Urinary bladder (tissue), 4 donors: ENCODE measurements around the gene ADARB2. TPM values are rescaled to one million over a fixed set of nuclear protein-coding genes. Genes with fewer than 3 reads are reported as not detected.
"Not testable (repeated sequence)": the region's sequence is repeated elsewhere in the genome, so short reads cannot be mapped to it uniquely, and the experiment has no call there.

Source experiments
- DNase-seq: peaks from one replicate; pipeline ENCODE4 v3.0.0-alpha.2; 2015; ENCODE audit errors: extremely low spot score
- H3K27ac ChIP-seq: one replicate; pipeline ENCODE4 v1.5.1; 2013; ENCODE audit warnings: low read depth, mild to moderate bottlenecking, moderate library complexity
- H3K36me3 ChIP-seq: one replicate; pipeline ENCODE4 v1.6.1; 2013; ENCODE audit warnings: mild to moderate bottlenecking, moderate library complexity; ENCODE audit not compliant: insufficient read depth
- H3K4me1 ChIP-seq: one replicate; pipeline ENCODE4 v1.6.1; 2013; ENCODE audit warnings: mild to moderate bottlenecking, moderate library complexity; ENCODE audit not compliant: insufficient read depth
- H3K4me3 ChIP-seq: one replicate; pipeline ENCODE4 v1.5.1; 2013; ENCODE audit warnings: low read depth, low read length
- whole genome bisulfite sequencing: extraction: QIAGEN DNeasy Blood & Tissue Kit; methylation state at CpG from one replicate; pipeline ENCODE4 v1.1.7; 2013; 5-methylcytosine and 5-hydroxymethylcytosine counted together
- polyA plus RNA-seq: library from polyadenylated mRNA; stranded (reverse); fragments of 200-250 nt; gene quantifications from one replicate; pipeline ENCODE4 v1.2.3, GENCODE V29; 2013
- total RNA-seq: library from RNA; depleted of rRNA; stranded (reverse); fragments of >200 nt; gene quantifications from one replicate; pipeline ENCODE4 v1.2.3, GENCODE V29; 2014
- donor health status: healthy with polysubstance abuse.
- donor health status: healthy.

The ADARB2 gene
- total and polyA plus RNA-seq, 2 donors, result 0.26 to 1.0 TPM

DNA sequence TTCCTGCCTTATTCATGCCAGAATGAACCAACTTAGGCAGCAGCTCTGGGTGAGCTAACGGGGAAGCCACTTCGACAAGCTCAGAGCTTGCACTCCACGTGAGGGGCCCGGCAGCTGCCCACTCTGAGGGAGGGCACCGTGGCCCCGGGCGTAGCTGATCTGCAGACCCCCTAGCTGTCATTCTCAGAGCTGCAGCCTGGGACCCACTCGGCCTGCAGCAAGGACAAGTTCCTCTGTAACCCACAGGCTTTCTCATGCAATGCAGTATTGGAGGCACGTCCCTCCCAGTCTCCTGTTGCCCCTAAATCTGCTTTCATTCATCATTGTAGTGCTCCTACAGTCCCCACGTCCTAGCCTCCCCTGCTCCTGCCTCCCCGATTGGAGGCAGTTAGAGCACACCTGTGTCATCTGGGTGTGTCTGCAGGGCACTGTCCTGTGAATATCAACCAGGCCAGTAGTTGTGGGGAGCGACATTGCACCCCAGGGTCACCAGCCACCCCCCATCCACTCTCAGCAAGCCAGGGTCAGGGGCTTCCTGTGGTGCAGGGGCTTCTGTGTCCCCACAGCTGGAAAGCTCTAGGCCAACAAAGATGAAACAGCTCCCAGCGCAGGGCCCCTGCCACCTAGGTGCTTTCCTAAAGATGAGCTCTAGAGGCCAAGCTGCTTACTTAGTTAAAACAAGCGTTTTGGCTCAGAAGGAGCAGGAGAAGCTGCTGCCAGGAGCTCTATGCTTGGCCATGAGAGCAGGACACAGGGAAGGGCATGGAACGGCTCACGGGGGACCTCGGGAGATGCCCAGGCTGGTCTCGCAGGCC lies 333.6 kb downstream of the ADARB2 start:
- Histone ChIP-seq H3K4me3 (no peak overlapping the region), H3K36me3 (no peaks in the 10 kb centered on the region), H3K27ac (no peak overlapping the region), H3K4me1 (no peaks in the 10 kb centered on the region)
- WGBS, result 76% methylated on average over 18 of the region's 18 CpGs
- no peak for DNase-seq

DNA sequence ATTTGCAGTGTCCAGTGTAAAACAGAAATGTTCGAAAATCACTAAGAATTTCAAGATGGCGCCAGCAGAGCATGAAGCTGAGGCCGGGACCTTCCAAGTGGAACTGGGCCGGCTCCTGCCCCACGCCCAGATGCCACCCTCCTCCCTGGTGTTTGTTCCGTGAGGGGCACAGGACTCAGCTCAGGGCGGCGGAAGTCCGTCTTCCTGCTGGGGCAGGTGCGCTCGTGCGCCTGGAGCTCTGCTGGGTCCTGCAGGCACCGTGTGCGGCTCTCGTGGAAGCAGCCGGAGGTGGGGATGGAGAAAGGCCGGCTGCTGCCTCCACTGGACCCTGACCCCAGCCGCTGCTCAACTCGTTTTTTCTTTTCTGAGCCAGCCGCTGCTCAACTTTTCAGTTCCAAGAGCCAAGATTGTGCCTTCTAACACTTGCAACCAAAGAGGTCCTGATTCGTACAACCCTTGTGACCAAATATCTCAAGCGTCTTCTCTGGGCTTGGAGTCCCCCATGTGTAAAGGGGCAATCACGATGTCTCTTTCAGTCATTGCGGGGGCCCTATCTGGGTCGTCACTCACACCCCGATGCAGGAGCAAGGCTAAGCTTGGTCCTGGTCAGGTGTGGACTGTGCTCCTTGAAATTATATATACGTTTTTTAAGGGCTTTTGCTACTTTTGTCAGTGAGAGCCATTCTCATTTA lies 334.4 kb downstream of the ADARB2 start:
- 94% methylated on average over 27 of the region's 27 CpGs for WGBS
- no peak overlapping the region for H3K27ac ChIP-seq
- H3K4me3 ChIP-seq, result no peak overlapping the region
- no peak for DNase-seq
- H3K36me3 ChIP-seq, result no peaks in the 10 kb centered on the region
- H3K4me1 ChIP-seq, result no peaks in the 10 kb centered on the region

- H3K27ac ChIP-seq, result no peak overlapping the region
- DNase-seq, result no peak
- 81% methylated on average over 25 of the region's 25 CpGs for WGBS
These were observed 335.1 kb downstream of the ADARB2 start for GRCh38 chr10:1402016-1402770.

GRCh38 chr10:1401071-1401965 lies 336.0 kb downstream of the ADARB2 start:
- Histone ChIP-seq H3K36me3 (no peaks in the 10 kb centered on the region), H3K4me1 (no peaks in the 10 kb centered on the region), H3K27ac (no peak overlapping the region), H3K4me3 (no peak overlapping the region)
- WGBS, result 89% methylated on average over 35 of the region's 35 CpGs
- no peak for DNase-seq

More at GRCh38 chr10:1402016-1402770, 335.1 kb downstream of the ADARB2 start:
- Histone ChIP-seq H3K4me1 (no peaks in the 10 kb centered on the region), H3K36me3 (no peaks in the 10 kb centered on the region), H3K4me3 (no peak overlapping the region)

- Histone ChIP-seq H3K27ac (no peak overlapping the region), H3K36me3 (no peaks in the 10 kb centered on the region), H3K4me1 (no peaks in the 10 kb centered on the region), H3K4me3 (no peak overlapping the region)
- no peak for DNase-seq
- 64% methylated on average over 30 of the region's 30 CpGs for WGBS
These were observed 336.9 kb downstream of the ADARB2 start for GRCh38 chr10:1400101-1401070.

DNA sequence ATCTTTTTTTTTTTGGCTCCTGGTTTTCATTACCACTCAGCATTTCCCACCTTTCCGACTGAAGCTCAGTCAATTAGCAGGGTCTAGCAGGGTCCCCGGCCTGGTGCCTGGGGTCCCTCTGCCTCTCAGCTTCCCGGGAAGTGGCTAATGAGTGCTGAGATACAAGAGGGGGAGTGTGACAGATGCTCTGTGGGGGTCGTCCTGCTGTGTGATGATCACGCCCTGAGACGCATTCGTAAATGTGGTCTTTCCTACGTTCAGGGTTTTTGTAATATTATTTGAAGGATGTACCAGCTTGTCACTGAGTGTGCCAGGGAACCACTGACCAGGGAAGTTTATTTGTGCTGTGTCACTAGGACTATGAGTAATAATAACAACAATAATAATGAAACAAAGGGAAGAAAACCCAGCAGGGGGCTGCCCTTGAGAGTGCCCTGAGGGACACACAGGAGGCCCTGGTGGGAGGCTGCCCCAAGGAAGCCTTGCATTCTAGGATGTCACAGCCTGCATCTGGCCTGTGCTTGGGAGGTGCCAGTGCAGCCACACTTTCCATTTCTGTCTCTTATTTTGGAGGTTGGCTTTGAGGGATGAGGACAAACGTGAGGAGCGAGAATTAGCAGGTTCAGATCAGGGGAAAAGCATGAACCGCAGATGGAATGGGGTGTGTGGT lies 337.8 kb downstream of the ADARB2 start:
- H3K27ac ChIP-seq, result no peak overlapping the region
- no peak overlapping the region for H3K4me3 ChIP-seq
- H3K4me1 ChIP-seq, result no peaks in the 10 kb centered on the region
- no peak for DNase-seq
- 85% methylated on average over 11 of the region's 11 CpGs for WGBS
- H3K36me3 ChIP-seq, result no peaks in the 10 kb centered on the region

DNA sequence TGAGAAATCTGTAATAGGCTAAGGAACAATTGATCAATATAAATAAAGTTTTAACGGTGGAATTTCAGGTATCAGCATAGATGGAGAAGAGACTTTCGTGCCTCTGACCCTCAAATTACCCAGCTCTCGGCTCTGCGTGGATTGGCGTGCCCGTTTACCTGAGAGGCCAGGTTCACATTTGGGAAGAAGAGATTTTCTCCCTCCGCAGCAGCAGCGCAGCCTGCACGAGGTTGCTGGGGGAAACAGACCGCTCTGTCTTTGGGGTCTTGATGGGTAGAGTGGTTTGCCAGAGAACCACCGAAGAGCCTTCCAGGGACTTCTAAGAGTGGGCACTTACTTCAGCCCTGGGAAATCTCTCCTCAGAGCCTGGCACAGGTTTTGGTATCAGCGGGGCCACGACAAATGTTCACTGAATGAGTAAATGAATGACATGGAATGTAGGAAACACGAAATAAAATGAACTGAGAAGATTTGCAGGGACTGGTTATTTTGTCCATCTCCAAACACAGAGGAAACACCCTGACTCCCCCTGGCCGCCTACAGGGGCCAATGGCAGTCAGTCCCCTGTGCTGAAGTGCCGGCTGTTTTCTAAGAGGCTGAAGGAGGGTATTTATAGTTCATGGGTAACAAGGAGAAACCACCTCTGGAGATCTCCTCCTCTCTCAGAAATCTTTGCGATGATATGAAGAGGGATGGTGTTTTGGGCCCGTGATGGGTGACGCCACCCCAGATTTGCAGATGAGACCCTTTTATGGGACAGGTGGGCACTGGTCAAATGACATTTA lies 338.5 kb downstream of the ADARB2 start:
- H3K36me3 ChIP-seq, result no peaks in the 10 kb centered on the region
- H3K4me3 ChIP-seq, result no peak overlapping the region
- no peak overlapping the region for H3K27ac ChIP-seq
- no peaks in the 10 kb centered on the region for H3K4me1 ChIP-seq
- WGBS, result 91% methylated on average over 19 of the region's 19 CpGs
- no peak for DNase-seq

- WGBS, result 72% methylated on average over 15 of the region's 15 CpGs
- not testable (repeated sequence) for H3K4me3 ChIP-seq, H3K36me3 ChIP-seq, DNase-seq, H3K4me1 ChIP-seq, H3K27ac ChIP-seq
These were observed 339.2 kb downstream of the ADARB2 start for GRCh38 chr10:1398116-1398515.

DNA sequence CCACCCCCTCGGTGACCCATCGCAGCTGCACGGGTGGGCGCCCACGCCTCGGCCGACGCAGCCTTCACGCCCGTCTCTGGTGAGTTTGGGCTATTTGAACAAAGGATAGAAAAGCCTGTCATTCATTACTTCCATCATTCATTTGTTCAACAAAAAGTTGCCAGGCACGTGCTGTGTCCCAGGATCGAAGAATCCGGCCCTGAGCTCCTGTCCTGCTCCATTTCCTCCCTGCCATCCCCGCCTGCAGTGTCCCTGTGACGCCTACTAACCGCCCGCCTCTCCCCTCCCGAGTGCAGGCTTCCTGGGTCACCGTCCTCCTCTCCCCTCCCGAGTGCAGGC lies 341.1 kb downstream of the ADARB2 start:
- WGBS, result 85% methylated on average over 20 of the region's 20 CpGs
- no peaks in the 10 kb centered on the region for H3K4me1 ChIP-seq
- H3K36me3 ChIP-seq, result no peaks in the 10 kb centered on the region
- no peak overlapping the region for H3K4me3 ChIP-seq
- DNase-seq, result no peak
- no peak overlapping the region for H3K27ac ChIP-seq

DNA sequence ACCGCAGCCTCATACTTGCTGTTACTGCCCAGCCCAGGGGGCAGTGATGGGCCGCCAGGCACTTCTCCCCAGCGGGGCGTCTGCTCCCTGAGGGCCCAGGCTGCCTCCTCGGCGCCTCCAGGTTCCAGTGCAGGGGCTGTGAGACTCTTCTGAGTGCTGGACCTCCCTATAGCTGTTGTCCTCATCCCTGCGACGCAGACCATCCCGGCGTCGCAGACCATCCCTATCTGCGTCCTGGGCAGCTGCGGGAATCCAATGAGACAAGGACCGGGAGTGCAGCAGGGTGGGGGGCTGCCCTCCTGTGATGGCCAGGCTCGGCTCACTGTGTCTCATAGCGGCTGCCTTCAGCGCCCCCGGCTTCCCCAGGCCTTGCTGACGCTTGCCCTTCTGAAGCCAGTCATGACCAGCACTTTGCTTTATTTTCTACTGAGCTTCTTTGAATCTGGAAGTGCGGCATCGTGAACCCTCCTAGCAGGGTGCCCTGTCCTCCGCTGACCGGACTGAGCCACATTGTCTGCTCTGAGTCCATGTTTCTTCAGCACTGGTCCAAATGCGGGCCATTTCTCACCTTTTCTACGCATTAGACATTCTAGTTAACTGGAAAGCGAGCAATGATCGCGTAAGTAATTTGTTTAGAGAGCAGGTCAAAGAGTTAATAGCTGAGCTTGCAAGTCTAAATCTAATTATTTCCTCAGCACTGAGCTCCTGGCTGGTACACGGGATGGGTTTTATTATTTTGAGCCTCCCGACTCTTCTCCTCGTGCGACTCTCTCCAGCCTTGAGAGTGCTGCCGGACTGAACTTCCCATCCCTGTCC lies 341.6 kb downstream of the ADARB2 start:
- WGBS, result 89% methylated on average over 33 of the region's 33 CpGs
- no peaks in the 10 kb centered on the region for H3K36me3 ChIP-seq
- no peaks in the 10 kb centered on the region for H3K4me1 ChIP-seq
- H3K4me3 ChIP-seq, result no peak overlapping the region
- no peak for DNase-seq
- no peak overlapping the region for H3K27ac ChIP-seq

DNA sequence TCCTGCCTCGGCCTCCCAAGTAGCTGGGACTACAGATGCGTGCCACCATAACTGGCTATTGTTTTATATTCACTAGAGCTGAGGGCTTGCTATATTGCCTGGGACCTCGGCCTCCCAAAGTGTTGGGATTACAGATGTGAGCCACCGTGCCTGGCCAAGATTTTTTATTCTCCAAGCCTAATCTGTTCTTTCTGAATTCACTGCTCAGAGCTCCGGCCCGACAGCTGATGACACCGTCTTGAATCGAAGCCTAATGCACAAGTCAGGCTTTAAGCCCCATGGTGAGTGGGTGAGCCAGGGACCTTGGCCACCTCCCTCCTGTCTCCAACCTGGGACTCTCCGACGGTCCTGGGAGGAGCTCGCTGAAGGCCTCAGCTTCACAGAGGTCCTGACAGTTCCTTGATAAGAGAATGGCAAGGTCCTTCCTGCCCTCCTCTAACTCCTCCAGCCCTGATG lies 342.3 kb downstream of the ADARB2 start:
- H3K36me3 ChIP-seq, result no peaks in the 10 kb centered on the region
- H3K4me3 ChIP-seq, result no peak overlapping the region
- no peak for DNase-seq
- WGBS, result 77% methylated on average over 11 of the region's 11 CpGs
- no peak overlapping the region for H3K27ac ChIP-seq
- no peaks in the 10 kb centered on the region for H3K4me1 ChIP-seq
